Bronchial epithelial cell (primary cell): Measurements from ENCODE around the gene WDFY4. TPM values are rescaled to one million over a fixed set of nuclear protein-coding genes. Genes with fewer than 3 reads are reported as not detected.

Experiments
- DNase-seq: peaks from one replicate; pipeline ENCODE4 v3.0.0-alpha.2; 2010; ENCODE audit warnings: low read depth
- FAIRE-seq: peaks from 2 replicates; lab custom pipeline; 2011; peaks lifted over from hg19 to GRCh38; lab: Jason Lieb, UNC
- H3K27me3 ChIP-seq: 2 replicates; pipeline ENCODE4 v1.5.1; 2011; ENCODE audit warnings: low read length; ENCODE audit not compliant: control insufficient read depth, insufficient read depth
- H3K36me3 ChIP-seq: 2 replicates; pipeline ENCODE4 v1.5.1; 2011; ENCODE audit warnings: low read length; ENCODE audit not compliant: control insufficient read depth, insufficient read depth
- H3K4me3 ChIP-seq: 2 replicates; pipeline ENCODE4 v1.5.1; 2011; ENCODE audit warnings: mild to moderate bottlenecking, low read depth, low read length, control low read depth
- CTCF ChIP-seq: IDR thresholded peaks from 2 replicates; pipeline ENCODE4 v1.5.1; 2011; ENCODE audit warnings: mild to moderate bottlenecking, moderate library complexity, low read length, control low read depth, inconsistent platforms; ENCODE audit not compliant: insufficient read depth, severe bottlenecking
- total RNA-seq: library from RNA; depleted of rRNA; stranded (reverse); fragments of >200 nt; gene quantifications from 2 replicates; pipeline ENCODE4 v1.2.1, GENCODE V29; 2014

The WDFY4 gene
- total RNA-seq, 1 donor from 2014 or later: under 0.01 TPM

- TF ChIP-seq CTCF: no peak
- no peaks in the 10 kb centered on the region for H3K36me3 ChIP-seq
- no peaks in the 10 kb centered on the region for H3K27me3 ChIP-seq
- no peak for DNase-seq
- FAIRE-seq: no peak
- no peak overlapping the region for H3K4me3 ChIP-seq
Observed at GRCh38 chr10:48767373-48768143, 82.9 kb downstream of the WDFY4 start.

- H3K4me3 ChIP-seq: no peak overlapping the region
- DNase-seq (no peak), FAIRE-seq (no peak)
Observed at GRCh38 chr10:48768144-48768766, 83.6 kb downstream of the WDFY4 start.

GRCh38 chr10:48768926-48769325 lies 84.3 kb downstream of the WDFY4 start:
- no peak for FAIRE-seq
- no peaks in the 10 kb centered on the region for H3K27me3 ChIP-seq
- H3K4me3 ChIP-seq: no peak overlapping the region
- DNase-seq: no peak
- TF ChIP-seq CTCF: no peak
- H3K36me3 ChIP-seq: no peaks in the 10 kb centered on the region

More at GRCh38 chr10:48768144-48768766, 83.6 kb downstream of the WDFY4 start:
- H3K27me3 ChIP-seq: no peaks in the 10 kb centered on the region
- H3K36me3 ChIP-seq: no peaks in the 10 kb centered on the region
- no peak for TF ChIP-seq CTCF

- Histone ChIP-seq H3K36me3 (no peaks in the 10 kb centered on the region), H3K27me3 (no peaks in the 10 kb centered on the region), H3K4me3 (no peak overlapping the region)
- FAIRE-seq (no peak), DNase-seq (no peak)
- TF ChIP-seq CTCF: no peak
Observed at GRCh38 chr10:48769706-48770435, 85.2 kb downstream of the WDFY4 start.

GRCh38 chr10:48770561-48771089 lies 86.0 kb downstream of the WDFY4 start:
- Histone ChIP-seq H3K4me3 (no peak overlapping the region), H3K27me3 (no peaks in the 10 kb centered on the region), H3K36me3 (no peaks in the 10 kb centered on the region)
- DNase-seq (no peak), FAIRE-seq (no peak)
- no peak for TF ChIP-seq CTCF
